ENCODE data around the gene SLPI. TPM values are rescaled to one million over a fixed set of nuclear protein-coding genes. Genes with fewer than 3 reads are reported as not detected.

Gene SLPI
- not detected for polyA plus RNA-seq (2012; ENCODE audit: insufficient read depth, insufficient read length)

GRCh38 chr20:45254383-45255262 lies at the start of gene SLPI:
Gene SLPI (minus strand): TSS chr20:45254564. CDS start chr20:45254543, 21 bp downstream.
- H3K4me3 ChIP-seq (ENCODE audit: low read length) = no peak within 1 kb of the TSS
- no peak for DNase-seq (ENCODE audit: low read depth, low spot score)

- no peak overlapping the region for H3K4me3 ChIP-seq (ENCODE audit: low read length)
- no peak for DNase-seq (ENCODE audit: low read depth, low spot score)
Observed at GRCh38 chr20:45303586-45304463, 49.5 kb upstream of the SLPI start.

GRCh38 chr20:45301824-45302271 lies 47.5 kb upstream of the SLPI start:
- DNase-seq (ENCODE audit: low read depth, low spot score) = no peak
- no peak overlapping the region for H3K4me3 ChIP-seq (ENCODE audit: low read length)

- peak; percentile 45 for DNase-seq (ENCODE audit: low read depth, low spot score)
- H3K4me3 ChIP-seq (ENCODE audit: low read length) = no peak overlapping the region
Observed at GRCh38 chr20:45300961-45301360, 46.6 kb upstream of the SLPI start.

- H3K4me3 ChIP-seq (ENCODE audit: low read length) = no peak overlapping the region
- DNase-seq (ENCODE audit: low read depth, low spot score) = no peak
Observed at GRCh38 chr20:45299786-45300185, 45.4 kb upstream of the SLPI start.

DNA sequence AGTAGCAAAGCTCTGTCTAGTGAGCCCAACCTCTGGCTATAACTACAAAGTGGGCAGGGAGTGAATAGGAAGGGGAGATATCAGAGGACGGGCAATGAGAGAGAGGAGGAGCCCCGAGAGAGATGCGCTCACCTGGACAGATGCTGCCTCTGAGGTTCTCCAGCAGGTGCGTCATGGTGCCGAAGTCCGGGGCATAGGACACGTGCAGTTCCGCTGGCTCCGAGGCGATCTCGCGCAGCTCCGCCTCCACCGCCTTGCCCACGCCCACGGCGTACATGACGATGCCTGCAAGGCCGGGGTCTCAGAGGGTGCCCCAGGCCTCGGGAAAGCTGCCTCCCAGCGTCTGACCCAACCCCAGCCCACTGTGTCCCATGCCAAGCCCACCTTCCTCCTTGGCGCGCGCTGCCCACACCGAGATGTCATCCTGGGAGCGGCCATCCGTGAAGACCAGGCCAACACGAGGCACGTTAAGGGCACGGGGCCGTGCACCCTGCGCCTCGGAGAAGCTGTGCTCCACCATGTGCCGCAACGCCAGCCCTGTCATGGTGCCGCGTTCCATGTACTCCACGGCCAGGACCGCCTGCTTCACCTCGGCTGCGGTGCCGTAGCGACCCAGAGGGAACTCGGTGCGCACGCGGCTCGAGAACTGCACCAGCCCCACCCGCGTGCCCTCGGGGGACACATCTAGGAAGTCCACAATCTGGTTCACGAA lies 43.6 kb upstream of the SLPI start:
- no peak overlapping the region for H3K4me3 ChIP-seq (ENCODE audit: low read length)
- DNase-seq (ENCODE audit: low read depth, low spot score) = no peak

DNA sequence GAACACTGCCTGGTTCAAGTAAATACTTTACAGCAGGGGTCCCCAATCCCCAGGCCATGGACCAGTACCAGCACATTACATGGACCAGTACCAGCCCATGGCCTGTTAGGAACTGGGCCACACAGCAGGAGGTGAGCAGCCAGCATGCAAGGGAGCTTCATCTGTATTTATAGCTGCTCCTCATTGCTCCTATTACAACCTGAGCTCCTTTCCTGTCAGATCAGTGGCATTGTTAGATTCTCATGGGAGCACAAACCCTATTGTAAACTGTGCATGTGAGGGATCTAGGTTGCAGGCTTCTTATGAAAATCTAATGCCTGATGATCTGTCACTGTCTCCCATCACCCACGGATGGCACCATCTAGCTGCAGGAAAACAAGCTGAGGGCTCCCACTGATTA lies 40.3 kb upstream of the SLPI start:
- no peak for DNase-seq (ENCODE audit: low read depth, low spot score)
- no peak overlapping the region for H3K4me3 ChIP-seq (ENCODE audit: low read length)

GRCh38 chr20:45294003-45294368 lies 39.6 kb upstream of the SLPI start:
- H3K4me3 ChIP-seq (ENCODE audit: low read length) = no peak overlapping the region
- no peak for DNase-seq (ENCODE audit: low read depth, low spot score)

DNA sequence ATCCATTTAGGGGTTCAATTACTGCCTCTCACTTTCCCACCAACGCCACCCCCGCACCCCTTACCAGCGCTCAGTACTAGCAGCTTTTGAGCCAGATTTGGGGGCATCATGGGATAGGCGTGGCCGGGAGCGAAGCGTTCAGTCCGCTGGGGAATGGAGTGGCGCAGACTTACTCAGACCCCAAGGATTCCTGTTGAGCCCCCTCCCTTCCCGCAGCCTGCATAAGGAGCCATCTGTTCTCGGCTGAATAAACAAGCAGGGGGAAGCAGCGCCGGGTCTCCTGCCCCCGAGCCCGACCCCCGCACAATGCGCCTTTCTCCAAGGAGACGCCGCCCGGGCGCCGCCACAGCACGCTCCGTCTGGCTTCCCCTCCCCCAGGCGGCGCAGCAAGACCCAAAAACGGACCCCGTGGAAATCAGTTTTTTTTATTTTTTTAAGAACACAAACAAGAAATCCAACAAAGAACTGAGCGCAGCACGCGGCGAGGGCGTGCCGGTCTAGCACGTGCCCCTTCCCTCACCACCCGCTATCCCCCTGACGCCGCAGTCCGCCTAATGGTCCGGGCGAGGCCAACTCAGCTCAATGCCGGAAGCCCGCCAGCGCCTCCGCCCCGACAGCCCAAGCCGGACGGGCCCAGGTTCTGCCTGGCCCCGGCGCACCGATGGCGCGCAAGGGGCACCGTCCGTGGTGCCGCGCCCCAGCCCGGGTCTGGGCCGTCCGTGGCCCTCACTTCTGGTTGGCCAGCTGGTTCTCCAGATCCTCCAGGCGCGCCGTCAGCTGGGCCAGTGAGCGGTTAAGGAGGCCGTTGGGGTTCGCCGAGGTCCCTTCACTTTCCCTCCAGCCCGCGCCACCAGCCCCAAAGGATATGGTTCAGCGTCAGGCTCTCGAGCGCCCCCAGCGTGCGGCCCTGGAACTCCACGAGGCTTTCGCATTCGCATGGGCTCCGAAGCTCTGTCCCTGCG lies 39.0 kb upstream of the SLPI start:
- no peak overlapping the region for H3K4me3 ChIP-seq (ENCODE audit: low read length)

GRCh38 chr20:45292343-45292742 lies 38.0 kb upstream of the SLPI start:
- H3K4me3 ChIP-seq (ENCODE audit: low read length) = no peak overlapping the region
- DNase-seq (ENCODE audit: low read depth, low spot score) = no peak

More for the DNA sequence above, 39.0 kb upstream of the SLPI start:
- no peak for DNase-seq (ENCODE audit: low read depth, low spot score)

- DNase-seq (ENCODE audit: low read depth, low spot score) = no peak
- H3K4me3 ChIP-seq (ENCODE audit: low read length) = no peak overlapping the region
Observed at GRCh38 chr20:45291526-45291925, 37.2 kb upstream of the SLPI start.

DNA sequence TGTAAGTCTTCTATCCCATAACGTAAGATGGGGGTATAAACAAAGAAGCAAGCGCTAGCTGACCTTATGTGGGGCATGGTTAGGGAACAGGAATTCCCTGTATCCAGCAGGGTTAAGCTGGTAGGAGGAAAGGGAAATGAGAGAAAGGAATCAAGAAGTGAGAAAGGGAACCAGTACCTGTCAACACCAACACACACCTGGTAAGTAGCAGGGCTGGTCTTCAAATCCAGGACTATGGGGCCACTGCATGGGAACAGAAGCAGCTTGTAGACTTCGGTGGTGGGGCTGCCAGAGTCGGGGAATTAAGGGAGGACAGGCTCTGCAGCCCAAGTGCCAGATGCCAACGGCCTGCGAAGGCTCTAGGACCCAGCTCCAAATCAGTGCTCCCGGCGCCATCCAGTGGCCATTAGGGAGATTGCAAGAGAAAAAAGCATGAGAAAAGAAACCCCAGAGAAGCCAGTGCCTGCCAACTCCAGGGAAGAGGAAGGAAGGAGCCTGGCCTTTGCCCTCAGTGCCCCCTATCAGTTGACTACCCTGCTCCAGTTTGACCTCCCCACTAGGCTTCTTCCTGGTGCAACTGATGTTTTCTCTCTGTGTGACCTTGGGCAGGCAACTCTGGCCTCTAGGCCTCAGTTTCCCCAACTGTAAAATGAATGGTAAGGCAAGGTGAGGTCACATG lies 36.5 kb upstream of the SLPI start:
- no peak overlapping the region for H3K4me3 ChIP-seq (ENCODE audit: low read length)
- peak; percentile 42 for DNase-seq (ENCODE audit: low read depth, low spot score)

- DNase-seq (ENCODE audit: low read depth, low spot score) = no peak
- no peak overlapping the region for H3K4me3 ChIP-seq (ENCODE audit: low read length)
Observed at GRCh38 chr20:45289942-45290676, 35.7 kb upstream of the SLPI start.

- H3K4me3 ChIP-seq (ENCODE audit: low read length) = no peak overlapping the region
- DNase-seq (ENCODE audit: low read depth, low spot score) = no peak
Observed at GRCh38 chr20:45288860-45289259, 34.5 kb upstream of the SLPI start.

DNA sequence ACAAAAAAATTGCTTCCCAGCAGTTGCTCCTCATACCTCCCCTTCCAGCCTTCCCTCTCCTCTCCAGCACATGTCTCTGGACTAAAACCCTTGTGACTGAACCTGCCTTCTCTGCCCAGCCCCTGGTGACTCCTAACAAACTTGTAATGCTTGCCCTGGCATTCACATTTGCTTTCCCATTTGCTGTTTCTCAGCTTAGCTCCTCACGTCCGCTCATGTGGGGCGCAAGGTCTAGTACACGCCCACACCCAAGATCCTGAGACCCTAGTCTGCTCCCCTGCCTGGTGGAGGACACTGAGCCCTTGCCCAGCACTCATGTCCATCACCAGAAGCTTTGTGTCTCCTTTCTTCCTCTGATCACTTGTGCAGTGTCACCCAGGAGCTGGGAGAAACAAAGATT lies 34.0 kb upstream of the SLPI start:
- no peak overlapping the region for H3K4me3 ChIP-seq (ENCODE audit: low read length)
- no peak for DNase-seq (ENCODE audit: low read depth, low spot score)

DNA sequence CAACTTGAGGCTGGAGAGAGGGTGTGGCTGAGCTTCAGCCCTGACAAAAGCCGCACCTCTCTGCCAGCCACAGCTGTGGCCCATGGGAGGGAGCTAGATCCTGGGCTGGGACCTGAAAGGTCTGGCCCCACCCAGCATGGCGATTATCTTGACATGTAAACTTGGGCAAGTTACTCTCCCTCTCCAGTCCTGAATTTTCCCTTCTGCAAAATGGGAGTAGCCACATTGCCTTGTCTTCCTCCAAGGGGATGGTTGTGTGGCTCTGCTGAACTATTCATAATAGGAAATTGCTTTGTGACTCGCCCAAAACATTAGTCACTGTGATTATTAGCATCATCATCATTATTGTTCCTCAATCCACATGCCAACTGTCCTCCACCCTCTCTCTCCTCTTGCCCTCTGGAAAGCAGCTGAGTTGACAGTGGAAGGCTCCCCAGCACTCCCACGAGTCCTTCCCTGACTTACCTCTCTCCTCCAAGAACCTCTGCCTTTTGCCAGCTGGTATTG lies 29.2 kb upstream of the SLPI start:
- no peak for DNase-seq (ENCODE audit: low read depth, low spot score)
- no peak overlapping the region for H3K4me3 ChIP-seq (ENCODE audit: low read length)

All from Jurkat, Clone E6-1 (cell line).